ENCODE measurements around the gene KANSL1.

Gene KANSL1

GRCh38 chr17:46027048-46027975, 165.9 kb downstream of the KANSL1 start:
- peak overlapping the region; percentile 29 for H3K27ac ChIP-seq
- TF ChIP-seq CTCF (conservative IDR thresholded peaks at IDR 0.05; ENCODE audit: low read depth) = no peak
- POLR2A ChIA-PET (ENCODE audit: low non-redundant PET) = no interaction called here
- CTCF ChIA-PET = interaction anchor here (0.8 kb wide), 1 partner anchor 12 kb away, joined by 3 read pairs; no protein-coding TSS in a partner anchor
- DNase-seq (ENCODE audit: low spot score) = no peak

GRCh38 chr17:46026166-46027047, 166.8 kb downstream of the KANSL1 start:
- DNase-seq (ENCODE audit: low spot score) = no peak
- TF ChIP-seq CTCF (conservative IDR thresholded peaks at IDR 0.05; ENCODE audit: low read depth) = no peak
- peak overlapping the region; percentile 29 for H3K27ac ChIP-seq
- CTCF ChIA-PET = interaction anchor here (0.7 kb wide), 3 partner anchors 10 to 777 kb away, joined by 3 to 4 read pairs (median 4); no protein-coding TSS in a partner anchor
- POLR2A ChIA-PET (ENCODE audit: low non-redundant PET) = no interaction called here

- H3K27ac ChIP-seq = peak overlapping the region; percentile 8
- DNase-seq (ENCODE audit: low spot score) = no peak
- ChIA-PET POLR2A (ENCODE audit: low non-redundant PET) (no interaction called here), CTCF (interaction anchor here (0.7 kb wide), 3 partner anchors 9 to 777 kb away, joined by 3 to 4 read pairs (median 4); no protein-coding TSS in a partner anchor)
- no peak for TF ChIP-seq CTCF (conservative IDR thresholded peaks at IDR 0.05; ENCODE audit: low read depth)
Measured at GRCh38 chr17:46025510-46026165, 167.6 kb downstream of the KANSL1 start.

- peak overlapping the region; percentile 8 for H3K27ac ChIP-seq
- TF ChIP-seq CTCF (conservative IDR thresholded peaks at IDR 0.05; ENCODE audit: low read depth) = no peak
- ChIA-PET CTCF (no interaction called here), POLR2A (ENCODE audit: low non-redundant PET) (no interaction called here)
- no peak for DNase-seq (ENCODE audit: low spot score)
Measured at GRCh38 chr17:46025060-46025459, 168.2 kb downstream of the KANSL1 start.

- TF ChIP-seq CTCF (conservative IDR thresholded peaks at IDR 0.05; ENCODE audit: low read depth) = no peak
- CTCF ChIA-PET = no interaction called here
- H3K27ac ChIP-seq = no peak overlapping the region; the same call in 1 of the 2 replicates
- no peak for DNase-seq (ENCODE audit: low spot score)
- POLR2A ChIA-PET (ENCODE audit: low non-redundant PET) = no interaction called here
Measured at GRCh38 chr17:46024590-46024989, 168.6 kb downstream of the KANSL1 start.

Measured in RWPE1 (cell line).